Mesenchymal stem cell (in vitro differentiated cells and primary cell): ENCODE results near the gene CLDN18.

Experiments
- DNase-seq: peaks from one replicate; pipeline ENCODE4 v3.0.0-alpha.2; 2013
- H2AFZ ChIP-seq: one replicate; pipeline ENCODE4 v1.6.1; 2013; ENCODE audit warnings: low read depth, mild to moderate bottlenecking, control low read depth, inconsistent platforms, low read length, moderate library complexity
- H2AK5ac ChIP-seq: 2 replicates; pipeline ENCODE4 v1.6.1; 2013; ENCODE audit warnings: low read length, moderate library complexity, mild to moderate bottlenecking, inconsistent platforms; ENCODE audit not compliant: severe bottlenecking
- H2BK120ac ChIP-seq: one replicate; pipeline ENCODE4 v1.6.1; 2013; ENCODE audit warnings: low read depth, mild to moderate bottlenecking, inconsistent platforms, low read length, moderate library complexity
- H2BK12ac ChIP-seq, 2 experiments: one replicate each; pipeline ENCODE4 v1.6.1; 2013; ENCODE audit warnings: inconsistent platforms in 2 of 2, low read length in 2 of 2, mild to moderate bottlenecking in 2 of 2, moderate library complexity in 2 of 2, control low read depth in 1 of 2
- H2BK15ac ChIP-seq: one replicate; pipeline ENCODE4 v1.6.1; 2013; ENCODE audit warnings: mild to moderate bottlenecking, low read depth, inconsistent platforms; ENCODE audit not compliant: poor library complexity, severe bottlenecking
- H2BK5ac ChIP-seq: 2 replicates; pipeline ENCODE4 v1.6.1; 2013; ENCODE audit warnings: low read depth, mild to moderate bottlenecking, low read length, control low read depth, inconsistent platforms; ENCODE audit not compliant: poor library complexity, severe bottlenecking
- H3K14ac ChIP-seq, 2 experiments: one replicate each; pipeline ENCODE4 v1.6.1; 2013; ENCODE audit warnings: inconsistent platforms in 2 of 2, low read length in 2 of 2, control low read depth in 1 of 2, mild to moderate bottlenecking in 1 of 2, moderate library complexity in 1 of 2
- H3K18ac ChIP-seq, 2 experiments: one replicate each; pipeline ENCODE4 v1.6.1; 2013; ENCODE audit warnings: inconsistent platforms in 2 of 2, low read length in 2 of 2, control low read depth in 1 of 2, low read depth in 1 of 2, mild to moderate bottlenecking in 1 of 2
- H3K23ac ChIP-seq, 2 experiments: one replicate each; pipeline ENCODE4 v1.6.1; 2013; ENCODE audit warnings: inconsistent platforms in 2 of 2, low read length in 2 of 2, mild to moderate bottlenecking in 2 of 2, moderate library complexity in 2 of 2, control low read depth in 1 of 2
- H3K27ac ChIP-seq: 2 replicates; pipeline ENCODE4 v1.5.1; 2013; ENCODE audit warnings: mild to moderate bottlenecking, moderate library complexity, low read length, control low read depth, inconsistent platforms; ENCODE audit not compliant: poor library complexity, severe bottlenecking
- H3K27me3 ChIP-seq, 2 experiments: 2 replicates each; pipeline versions ENCODE4 v1.6.1 to v1.7.0; 2013; ENCODE audit warnings: low read length in 2 of 2, mild to moderate bottlenecking in 2 of 2, moderate library complexity in 2 of 2, control low read depth in 1 of 2, inconsistent platforms in 1 of 2; ENCODE audit not compliant: control insufficient read depth in 1 of 2, insufficient read depth in 1 of 2
- H3K36me3 ChIP-seq, 2 experiments: 2 replicates each; pipeline versions ENCODE4 v1.6.1 to v1.7.0; 2013; ENCODE audit warnings: low read length in 2 of 2, control low read depth in 1 of 2, inconsistent platforms in 1 of 2, low read depth in 1 of 2, mild to moderate bottlenecking in 1 of 2; ENCODE audit not compliant: insufficient read depth in 2 of 2, control insufficient read depth in 1 of 2
- H3K4ac ChIP-seq, 2 experiments: one replicate each; pipeline ENCODE4 v1.6.1; 2013; ENCODE audit warnings: inconsistent platforms in 2 of 2, low read length in 2 of 2, mild to moderate bottlenecking in 2 of 2, moderate library complexity in 2 of 2, control low read depth in 1 of 2, low read depth in 1 of 2
- H3K4me1 ChIP-seq: 2 replicates; pipeline ENCODE4 v1.6.1; 2013; ENCODE audit warnings: low read depth, low read length, control low read depth; ENCODE audit not compliant: control insufficient read depth, insufficient read depth
- H3K4me2 ChIP-seq: 2 replicates; pipeline ENCODE4 v1.6.1; 2013; ENCODE audit warnings: low read length, mild to moderate bottlenecking, inconsistent platforms; ENCODE audit not compliant: poor library complexity, severe bottlenecking
- H3K4me3 ChIP-seq, 2 experiments: 2 replicates each; pipeline versions ENCODE4 v1.5.1 to v1.7.0; 2013; ENCODE audit warnings: low read length in 2 of 2, mild to moderate bottlenecking in 2 of 2, control low read depth in 1 of 2, low read depth in 1 of 2; ENCODE audit not compliant: insufficient read depth in 1 of 2
- H3K79me1 ChIP-seq: replicated peaks from 2 replicates; pipeline ENCODE4 v1.6.1; 2013; ENCODE audit warnings: mild to moderate bottlenecking, control low read depth, low read length, inconsistent platforms; ENCODE audit not compliant: poor library complexity, severe bottlenecking
- H3K9ac ChIP-seq: 2 replicates; pipeline ENCODE4 v1.7.0; 2013; ENCODE audit warnings: mild to moderate bottlenecking, low read length, moderate library complexity
- H3K9me3 ChIP-seq: 2 replicates; pipeline ENCODE4 v1.7.0; 2013; ENCODE audit warnings: mild to moderate bottlenecking, low read length; ENCODE audit not compliant: control insufficient read depth
- H4K8ac ChIP-seq: one replicate; pipeline ENCODE4 v1.6.1; 2013; ENCODE audit warnings: inconsistent platforms, mild to moderate bottlenecking, low read length, moderate library complexity
- H4K91ac ChIP-seq: one replicate; pipeline ENCODE4 v1.6.1; 2013; ENCODE audit warnings: mild to moderate bottlenecking, low read length, inconsistent platforms
- WGBS: methylation state at CpG from one replicate; pipeline ENCODE4 v1.1.7; 2013; ENCODE audit warnings: mixed read lengths; 5-methylcytosine and 5-hydroxymethylcytosine counted together

The CLDN18 gene

DNA sequence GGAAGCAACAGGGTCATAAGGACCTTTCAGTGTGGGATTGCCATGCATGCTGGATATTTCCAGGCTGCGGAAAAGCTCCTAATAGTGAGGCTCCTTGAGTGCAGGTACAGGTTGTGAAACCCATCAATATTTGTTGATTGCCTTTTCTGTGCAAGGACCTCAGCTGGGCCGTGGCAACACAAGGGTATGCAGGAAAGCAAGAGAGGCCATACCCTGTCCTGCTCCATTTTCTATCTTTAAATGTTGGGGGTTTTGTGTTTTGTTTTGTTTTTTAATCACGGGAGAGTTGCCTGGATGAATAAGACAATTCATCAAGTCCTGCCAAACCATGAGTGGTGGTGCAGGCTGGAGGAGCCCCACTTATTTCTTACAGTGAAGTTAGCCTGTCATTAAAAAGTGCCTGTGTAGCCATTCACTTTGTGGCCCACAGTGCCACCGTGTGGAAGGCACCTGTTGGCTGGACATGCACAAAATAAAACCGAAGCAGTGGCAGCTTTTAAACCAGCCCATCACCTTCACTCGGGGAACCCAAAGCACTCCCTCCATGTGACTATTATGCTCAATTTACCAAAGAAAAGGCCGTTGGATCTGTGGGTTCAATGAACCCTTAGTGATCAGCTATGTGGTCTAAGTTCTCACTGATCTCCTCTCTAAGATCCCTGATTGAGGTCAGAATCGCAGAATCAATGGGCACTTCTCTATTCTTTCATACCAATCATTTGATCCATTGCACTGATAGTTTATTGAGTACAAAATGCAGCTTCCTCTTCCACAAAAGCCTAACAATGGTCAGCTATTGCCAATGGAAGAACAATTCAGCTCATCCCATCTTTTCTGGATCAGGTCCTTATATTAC, 42.2 kb downstream of the CLDN18 start:
- H3K27me3 ChIP-seq, result no peaks in the 10 kb centered on the region
- no peak overlapping the region for H2AFZ ChIP-seq
- WGBS, result 70% methylated on average over 8 of the region's 8 CpGs
- no peak overlapping the region for H3K4me2 ChIP-seq
- H3K9ac ChIP-seq, result no peak overlapping the region
- no peak overlapping the region for H3K23ac ChIP-seq
- no peak overlapping the region for H4K91ac ChIP-seq
- H2BK5ac ChIP-seq, result no peak overlapping the region
- no peak overlapping the region for H3K14ac ChIP-seq
- no peak overlapping the region for H2AK5ac ChIP-seq
- no peak overlapping the region for H4K8ac ChIP-seq
- H3K4ac ChIP-seq, result no peak overlapping the region
- no peak overlapping the region for H3K4me3 ChIP-seq
- H3K9me3 ChIP-seq, result no peaks in the 10 kb centered on the region
- no peak overlapping the region for H3K27ac ChIP-seq
- H3K4me1 ChIP-seq, result peaks cover 4% of the 10 kb centered on the region
- H2BK120ac ChIP-seq, result no peak overlapping the region
- H2BK12ac ChIP-seq, result no peak overlapping the region
- no peaks in the 10 kb centered on the region for H3K79me1 ChIP-seq
- peak; percentile 49 for DNase-seq
- no peak overlapping the region for H2BK15ac ChIP-seq
- no peak overlapping the region for H3K18ac ChIP-seq
- peaks cover 9 to 15% of the 10 kb centered on the region in 2 experiments for H3K36me3 ChIP-seq

DNA sequence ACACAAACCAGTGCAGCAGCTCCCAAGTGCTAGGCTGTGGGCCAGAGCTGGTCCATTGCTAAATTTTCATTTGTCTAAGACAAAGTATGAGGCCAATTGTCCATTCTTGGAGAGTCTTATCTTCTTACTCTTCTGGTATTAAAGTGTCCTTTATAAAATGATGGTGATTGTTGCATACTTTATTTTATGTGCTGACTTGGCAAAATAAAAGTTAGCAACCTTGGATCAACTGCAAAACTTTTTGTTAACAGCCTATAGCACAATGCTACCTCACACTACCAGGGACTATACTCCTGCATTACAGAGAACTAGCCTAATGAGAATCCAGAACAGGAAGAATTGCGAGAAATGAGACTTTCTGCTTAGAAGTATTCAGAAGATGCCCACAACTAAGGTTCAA, 44.1 kb downstream of the CLDN18 start:
- no peaks in the 10 kb centered on the region for H3K27me3 ChIP-seq
- H3K4ac ChIP-seq, result no peak overlapping the region
- H4K8ac ChIP-seq, result no peak overlapping the region
- DNase-seq, result no peak
- H2AFZ ChIP-seq, result no peak overlapping the region
- H3K4me3 ChIP-seq, result no peak overlapping the region
- no peak overlapping the region for H3K9ac ChIP-seq
- no peak overlapping the region for H2BK5ac ChIP-seq
- H3K18ac ChIP-seq, result no peak overlapping the region
- peaks cover 4% of the 10 kb centered on the region for H3K4me1 ChIP-seq
- no peak overlapping the region for H2BK120ac ChIP-seq
- WGBS, result 100% methylated on average over 1 of the region's 1 CpG
- H2BK12ac ChIP-seq, result no peak overlapping the region
- no peak overlapping the region for H3K27ac ChIP-seq
- H3K23ac ChIP-seq, result no peak overlapping the region
- H2BK15ac ChIP-seq, result no peak overlapping the region
- no peaks in the 10 kb centered on the region for H3K79me1 ChIP-seq
- no peaks in the 10 kb centered on the region for H3K9me3 ChIP-seq
- no peak overlapping the region for H4K91ac ChIP-seq
- H3K36me3 ChIP-seq, result peaks cover 5 to 8% of the 10 kb centered on the region in 2 experiments
- no peak overlapping the region for H3K14ac ChIP-seq
- no peak overlapping the region for H3K4me2 ChIP-seq
- H2AK5ac ChIP-seq, result no peak overlapping the region

DNA sequence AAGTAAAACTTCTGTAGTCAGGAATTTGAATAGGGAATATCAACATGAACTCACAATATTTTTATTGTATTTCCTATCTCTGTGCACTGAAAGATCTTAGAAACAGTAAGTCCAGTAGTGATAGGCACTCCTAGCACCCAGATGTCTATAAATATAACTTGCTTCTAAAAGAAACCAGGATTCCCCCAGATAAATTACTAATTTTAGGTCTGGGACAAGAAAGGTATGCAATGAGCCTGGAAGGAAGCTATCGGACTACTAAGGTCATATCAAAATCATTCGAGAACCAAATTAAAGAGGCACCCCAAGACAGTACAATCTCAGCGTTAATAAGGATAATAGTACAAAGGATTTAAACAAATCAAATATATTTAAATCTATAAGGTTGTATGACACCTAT, 47.4 kb downstream of the CLDN18 start:
- H3K27ac ChIP-seq, result no peak overlapping the region
- H2BK15ac ChIP-seq, result no peak overlapping the region
- DNase-seq, result no peak
- no peak overlapping the region for H2AFZ ChIP-seq
- peaks cover 13 to 17% of the 10 kb centered on the region in 2 experiments for H3K36me3 ChIP-seq
- no peak overlapping the region for H3K18ac ChIP-seq
- H3K23ac ChIP-seq, result no peak overlapping the region
- H3K79me1 ChIP-seq, result peaks cover 1% of the 10 kb centered on the region
- no peak overlapping the region for H3K4me2 ChIP-seq
- no peaks in the 10 kb centered on the region for H3K4me1 ChIP-seq
- H3K9me3 ChIP-seq, result no peaks in the 10 kb centered on the region
- no peak overlapping the region for H2AK5ac ChIP-seq
- no peak overlapping the region for H4K91ac ChIP-seq
- no peaks in the 10 kb centered on the region for H3K27me3 ChIP-seq
- no CpG with 5 or more reads among the region's 3 CpGs for WGBS
- no peak overlapping the region for H3K4me3 ChIP-seq
- no peak overlapping the region for H2BK120ac ChIP-seq
- no peak overlapping the region for H2BK12ac ChIP-seq
- H2BK5ac ChIP-seq, result no peak overlapping the region
- no peak overlapping the region for H3K4ac ChIP-seq
- no peak overlapping the region for H4K8ac ChIP-seq
- no peak overlapping the region for H3K9ac ChIP-seq
- H3K14ac ChIP-seq, result no peak overlapping the region

DNA sequence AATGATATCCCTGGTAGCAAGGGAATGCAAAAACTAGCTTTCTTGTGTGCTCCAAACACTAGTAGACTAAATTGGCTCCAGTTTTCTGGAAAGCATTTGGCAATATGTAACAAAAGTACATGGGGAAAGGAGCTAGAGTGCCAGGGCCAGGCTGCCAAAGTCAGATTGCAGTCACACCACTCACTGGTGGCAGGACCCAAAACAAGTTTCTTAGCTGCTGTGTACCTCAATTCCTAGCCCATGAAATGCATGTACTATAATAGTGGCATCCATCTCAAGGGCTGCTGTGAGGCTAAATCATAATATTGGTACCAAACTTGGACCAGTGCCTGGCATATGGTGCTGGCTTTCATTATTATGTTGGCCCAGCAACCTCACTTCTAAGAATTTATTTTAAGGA, 49.3 kb downstream of the CLDN18 start:
- Histone ChIP-seq H3K4ac (no peak overlapping the region), H3K4me3 (no peak overlapping the region), H3K14ac (no peak overlapping the region), H3K23ac (no peak overlapping the region), H2BK120ac (no peak overlapping the region), H3K4me1 (peaks cover 1% of the 10 kb centered on the region), H4K8ac (no peak overlapping the region), H2BK15ac (no peak overlapping the region), H2AK5ac (no peak overlapping the region), H4K91ac (no peak overlapping the region), H2AFZ (no peak overlapping the region), H2BK5ac (no peak overlapping the region), H2BK12ac (no peak overlapping the region), H3K27ac (no peak overlapping the region), H3K79me1 (peaks cover 1% of the 10 kb centered on the region), H3K9ac (no peak overlapping the region), H3K9me3 (no peaks in the 10 kb centered on the region), H3K36me3 (peaks cover 27 to 29% of the 10 kb centered on the region in 2 experiments), H3K18ac (no peak overlapping the region), H3K4me2 (no peak overlapping the region), H3K27me3 (no peaks in the 10 kb centered on the region)
- no peak for DNase-seq
